ENCODE data around the gene RPP14. TPM values are rescaled to one million over a fixed set of nuclear protein-coding genes. Genes with fewer than 3 reads are reported as not detected.

RPP14 gene
- total RNA-seq, 1 donor from 2014 or later, result 20.3 TPM

- DNase-seq (ENCODE audit: low read depth) (no peak), FAIRE-seq (no peak)
- H3K4me3 ChIP-seq (ENCODE audit: low read depth, low read length), result no peak overlapping the region
- H3K27me3 ChIP-seq (ENCODE audit: control insufficient read depth, insufficient read depth, low read length), result no peaks in the 10 kb centered on the region
- H3K36me3 ChIP-seq (ENCODE audit: control insufficient read depth, insufficient read depth, low read length), result no peaks in the 10 kb centered on the region
- TF ChIP-seq CTCF (IDR thresholded peaks at IDR 0.05; ENCODE audit: insufficient read depth, low read length, severe bottlenecking), result no peak
These were observed 9.8 kb upstream of the RPP14 start for GRCh38 chr3:58296269-58296668.

- no peak for TF ChIP-seq CTCF (IDR thresholded peaks at IDR 0.05; ENCODE audit: insufficient read depth, low read length, severe bottlenecking)
- no peaks in the 10 kb centered on the region for H3K27me3 ChIP-seq (ENCODE audit: control insufficient read depth, insufficient read depth, low read length)
- DNase-seq (ENCODE audit: low read depth) (no peak), FAIRE-seq (peak; percentile 47)
- no peaks in the 10 kb centered on the region for H3K36me3 ChIP-seq (ENCODE audit: control insufficient read depth, insufficient read depth, low read length)
- no peak overlapping the region for H3K4me3 ChIP-seq (ENCODE audit: low read depth, low read length)
These were observed 9.2 kb upstream of the RPP14 start for GRCh38 chr3:58296843-58297242.

GRCh38 chr3:58298190-58298589 is 7.9 kb upstream of the RPP14 start:
- FAIRE-seq, result no peak
- no peak for TF ChIP-seq CTCF (IDR thresholded peaks at IDR 0.05; ENCODE audit: insufficient read depth, low read length, severe bottlenecking)
- H3K27me3 ChIP-seq (ENCODE audit: control insufficient read depth, insufficient read depth, low read length), result no peaks in the 10 kb centered on the region
- H3K4me3 ChIP-seq (ENCODE audit: low read depth, low read length), result no peak overlapping the region
- H3K36me3 ChIP-seq (ENCODE audit: control insufficient read depth, insufficient read depth, low read length), result no peaks in the 10 kb centered on the region
- no peak for DNase-seq (ENCODE audit: low read depth)

DNA sequence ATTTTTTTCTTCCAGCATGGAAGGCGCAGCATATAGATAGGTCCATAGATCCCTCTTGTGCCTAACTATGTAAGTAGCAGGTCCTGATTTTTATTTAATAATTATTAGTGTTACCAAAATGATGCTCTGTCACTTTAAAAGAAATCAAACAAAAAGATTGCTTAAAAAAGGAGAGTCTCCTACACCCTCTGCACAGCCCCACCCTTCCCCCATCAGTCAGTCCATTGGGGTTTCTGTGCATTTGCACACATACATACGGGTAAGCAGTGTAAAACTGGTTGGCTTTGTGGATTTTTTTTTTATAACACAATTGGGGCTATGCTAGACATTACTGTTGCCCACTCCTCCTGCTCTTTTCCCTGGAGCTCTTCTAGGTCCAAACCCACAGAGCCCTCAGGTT is 7.0 kb upstream of the RPP14 start:
- no peak for FAIRE-seq
- no peaks in the 10 kb centered on the region for H3K27me3 ChIP-seq (ENCODE audit: control insufficient read depth, insufficient read depth, low read length)
- H3K4me3 ChIP-seq (ENCODE audit: low read depth, low read length), result no peak overlapping the region
- H3K36me3 ChIP-seq (ENCODE audit: control insufficient read depth, insufficient read depth, low read length), result no peaks in the 10 kb centered on the region
- DNase-seq (ENCODE audit: low read depth), result no peak
- TF ChIP-seq CTCF (IDR thresholded peaks at IDR 0.05; ENCODE audit: insufficient read depth, low read length, severe bottlenecking), result no peak

- FAIRE-seq, result no peak
These were observed 6.1 kb upstream of the RPP14 start for GRCh38 chr3:58299839-58300516.

More at GRCh38 chr3:58299839-58300516, 6.1 kb upstream of the RPP14 start:
- Histone ChIP-seq H3K36me3 (ENCODE audit: control insufficient read depth, insufficient read depth, low read length) (no peaks in the 10 kb centered on the region), H3K27me3 (ENCODE audit: control insufficient read depth, insufficient read depth, low read length) (no peaks in the 10 kb centered on the region), H3K4me3 (ENCODE audit: low read depth, low read length) (no peak overlapping the region)
- peak; percentile 50 for DNase-seq (ENCODE audit: low read depth)
- peak; percentile 49 for TF ChIP-seq CTCF (IDR thresholded peaks at IDR 0.05; ENCODE audit: insufficient read depth, low read length, severe bottlenecking)

All from bronchial epithelial cell (primary cell).